ENCODE results near the gene SLC2A2.
A peak's percentile ranks its signal among the peaks of the same experiment; 100 is the strongest.

Gene SLC2A2

DNA sequence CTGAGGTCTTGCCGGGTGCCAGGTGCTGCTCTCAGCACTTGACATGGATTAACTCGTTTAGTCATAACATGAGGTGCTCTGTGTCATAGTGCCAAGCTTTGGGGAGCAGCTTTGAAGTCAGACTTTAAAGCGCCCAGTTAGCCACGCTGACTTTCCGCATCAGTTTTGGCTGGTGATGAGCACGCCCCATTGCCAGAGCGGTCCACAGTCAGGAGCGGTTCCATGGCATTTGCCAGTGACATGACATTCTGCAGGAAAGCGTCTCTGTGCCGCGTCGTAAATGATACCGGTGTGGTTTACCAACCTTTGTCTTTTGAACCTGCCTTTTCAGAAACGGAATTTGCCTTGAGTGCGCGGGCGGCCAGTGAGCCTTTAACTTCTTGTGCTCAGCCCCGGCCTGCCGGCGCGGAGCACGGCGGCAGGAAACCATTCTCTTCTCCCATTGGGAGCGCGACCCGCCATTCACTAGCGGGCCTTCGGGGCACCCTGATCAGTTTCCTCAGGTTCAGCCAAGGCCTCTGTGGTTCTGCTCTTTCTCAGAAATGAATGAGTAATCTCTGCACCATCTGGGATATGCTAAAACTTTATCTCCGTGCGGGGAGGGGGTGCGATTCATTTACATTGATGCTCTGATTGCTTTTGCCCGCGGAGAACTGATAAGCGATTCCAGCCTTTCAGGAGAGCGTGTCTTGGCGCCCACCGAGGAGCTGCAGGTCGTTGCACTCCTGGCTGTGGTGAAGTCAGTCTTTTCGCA, 1.7 kb upstream of the SLC2A2 start:
- DNase-seq = peak in 1 of 5 donors; percentile 71

DNA sequence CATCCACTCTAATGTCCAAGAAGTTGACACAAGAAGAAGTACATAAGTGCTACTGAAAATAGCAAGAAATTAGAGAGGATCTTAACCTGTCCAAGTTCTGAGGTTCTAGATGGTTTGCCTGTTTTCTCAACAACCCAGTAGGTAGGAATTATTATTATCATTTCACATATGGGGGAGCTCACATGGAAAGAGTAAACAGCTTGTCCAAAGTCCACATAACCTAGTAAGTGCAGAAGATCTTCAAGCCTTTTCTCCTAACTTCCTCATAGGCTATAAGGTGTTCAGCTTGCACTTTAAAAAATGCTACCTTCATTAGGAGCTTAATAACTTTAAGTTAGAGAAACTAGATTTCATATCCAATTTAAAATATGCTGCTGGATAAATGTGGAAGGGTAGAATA, 3.0 kb downstream of the SLC2A2 start:
- DNase-seq = no peak

DNA sequence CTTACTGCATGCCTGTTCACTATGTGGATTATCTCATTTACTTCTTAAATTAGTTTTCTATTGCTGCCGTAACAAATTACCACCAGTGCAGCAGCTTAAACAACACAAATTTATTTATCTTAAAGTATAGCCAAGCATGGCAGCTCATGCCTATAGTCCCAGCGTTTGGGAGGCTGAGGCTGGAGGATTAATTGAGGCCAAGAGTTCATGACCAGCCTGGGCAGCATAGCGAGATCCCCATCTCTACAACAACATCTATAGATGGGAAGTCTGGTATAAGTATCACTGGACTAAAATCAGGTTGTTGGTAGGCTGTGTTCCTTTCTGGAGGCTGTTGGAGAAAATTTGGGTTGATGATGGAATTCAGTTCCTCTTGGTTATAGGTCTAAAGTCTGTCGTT, 5.1 kb downstream of the SLC2A2 start:
- no peak for DNase-seq

DNA sequence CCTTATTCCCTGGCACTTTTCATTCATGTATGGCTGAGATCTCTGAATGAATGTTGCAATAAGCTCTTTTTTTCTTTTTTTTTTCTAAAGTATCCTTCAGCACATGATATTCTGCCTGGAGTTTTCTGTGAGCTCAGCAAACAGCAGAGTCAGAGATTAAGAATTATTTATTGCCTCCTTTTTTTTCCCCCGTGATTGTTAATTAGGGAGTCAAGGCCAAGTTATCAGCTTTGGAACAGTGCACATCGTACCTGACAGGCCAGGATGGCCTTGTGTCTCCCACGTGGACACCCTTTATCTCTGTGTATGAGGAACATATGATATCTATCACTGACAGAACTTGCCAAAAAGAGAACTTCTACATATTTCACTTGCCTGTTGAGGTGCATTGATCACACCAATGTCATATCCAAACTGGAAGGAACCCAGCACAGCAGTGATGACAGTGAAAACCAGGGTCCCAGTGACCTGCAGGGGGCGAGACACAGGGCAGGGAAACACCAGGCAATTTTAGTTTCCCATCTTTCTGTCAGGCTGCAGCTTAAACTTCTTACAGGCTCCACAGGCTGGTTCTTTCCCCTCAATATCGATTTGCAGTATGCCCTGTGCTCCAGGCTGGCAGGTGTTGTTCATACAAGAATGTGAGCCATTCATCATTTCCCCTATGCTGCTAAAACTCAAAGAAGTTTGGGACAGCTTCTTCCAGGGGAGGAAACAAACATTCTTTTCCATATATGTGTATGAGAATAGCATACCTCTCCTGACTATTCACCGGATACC, 8.2 kb downstream of the SLC2A2 start:
- no peak for DNase-seq

DNA sequence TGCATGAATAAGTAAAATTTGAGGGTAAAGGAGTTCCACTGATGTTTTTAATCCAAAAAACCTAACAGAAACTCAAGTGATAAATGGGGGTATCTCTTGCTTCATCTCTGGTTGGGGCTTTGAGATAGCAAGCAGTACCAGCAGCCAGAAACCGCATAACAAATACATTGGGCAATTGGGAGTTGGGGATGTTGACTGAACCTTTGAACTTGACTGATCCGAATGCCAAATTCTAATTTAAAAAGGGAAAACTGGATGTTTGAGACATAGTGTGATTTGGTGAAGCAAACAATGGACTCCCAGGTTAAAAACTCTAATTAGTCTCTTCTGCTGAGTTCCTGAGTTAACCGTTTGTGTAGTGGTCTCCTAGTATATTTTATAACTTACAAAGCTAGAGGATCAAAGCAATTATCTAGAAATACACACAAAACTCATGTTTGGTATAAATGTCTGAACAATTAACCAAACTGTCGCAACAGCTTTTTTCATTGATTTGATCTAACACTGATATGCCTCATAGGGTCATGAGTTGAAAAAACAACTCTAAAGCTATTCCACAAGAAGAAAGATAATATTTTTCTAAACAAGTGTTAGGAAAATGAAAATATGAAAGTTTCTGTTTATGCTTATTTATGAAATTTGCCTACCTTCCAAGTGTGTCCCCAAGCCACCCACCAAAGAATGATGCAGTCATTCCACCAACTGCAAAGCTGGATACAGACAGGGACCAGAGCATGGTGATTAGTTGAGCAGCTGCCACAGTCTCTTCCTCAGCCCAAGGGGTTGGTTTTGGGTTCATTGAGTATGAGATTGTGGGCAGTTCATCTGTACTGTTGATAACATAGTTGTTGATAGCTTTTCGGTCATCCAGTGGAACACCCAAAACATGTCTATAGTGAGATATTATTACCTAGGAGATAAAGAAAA, 12.4 kb downstream of the SLC2A2 start:
- DNase-seq = no peak

DNA sequence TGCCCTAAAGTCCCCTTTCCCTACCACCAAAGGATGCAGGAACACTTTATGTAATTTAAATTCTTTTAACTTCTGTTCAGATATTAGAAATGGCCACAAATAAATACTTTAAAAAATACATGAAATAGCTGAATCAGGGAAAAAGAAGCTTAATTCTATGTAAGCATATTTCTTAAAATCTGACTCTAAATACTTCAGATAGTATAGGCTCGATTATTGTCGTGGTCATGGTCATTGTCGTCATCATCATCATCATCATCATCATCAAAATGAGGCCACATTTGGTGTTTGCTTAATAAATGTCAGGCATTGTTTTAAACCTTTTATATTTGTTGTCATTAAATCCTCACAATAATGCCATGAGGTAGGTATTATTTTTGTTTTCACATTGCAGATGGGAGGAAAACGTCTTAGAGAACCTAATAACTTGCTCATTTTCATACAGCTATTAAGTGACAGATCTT, 14.6 kb downstream of the SLC2A2 start:
- no peak for DNase-seq

DNA sequence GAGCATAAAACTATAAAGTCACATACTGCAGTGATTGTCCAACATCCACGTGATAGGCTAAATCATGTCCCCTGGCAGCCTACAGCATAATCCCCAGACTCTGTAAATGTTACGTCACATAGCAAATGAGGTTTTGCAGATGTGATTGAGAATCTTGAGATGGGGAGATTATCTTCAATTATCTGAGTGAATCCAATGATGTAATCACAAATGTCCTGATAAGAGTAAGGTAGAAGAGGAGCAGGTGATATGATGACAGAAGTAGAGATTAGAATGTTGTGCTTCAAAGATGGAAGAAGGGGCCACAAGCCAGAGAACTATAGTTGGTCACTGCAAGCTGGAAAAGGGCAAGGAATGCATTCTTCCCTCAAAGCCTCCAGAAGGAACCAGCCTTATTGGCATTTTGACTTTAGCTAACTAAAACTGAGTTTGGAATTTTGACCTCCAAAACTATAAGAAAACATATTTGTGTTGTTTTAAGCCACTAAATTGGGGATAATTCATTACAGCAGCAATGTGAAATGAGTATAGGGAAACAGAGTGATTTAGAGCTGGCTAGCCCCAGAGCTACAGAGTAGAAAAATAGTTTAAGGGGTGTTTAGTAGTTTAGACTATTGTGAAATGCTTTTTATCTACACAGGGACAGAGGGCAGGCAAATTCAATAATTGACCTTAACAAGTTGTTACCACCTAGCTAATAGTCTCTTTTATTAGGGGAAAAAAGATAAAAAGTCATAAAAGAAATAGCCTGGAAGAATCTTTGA, 15.2 kb downstream of the SLC2A2 start:
- DNase-seq = no peak

DNA sequence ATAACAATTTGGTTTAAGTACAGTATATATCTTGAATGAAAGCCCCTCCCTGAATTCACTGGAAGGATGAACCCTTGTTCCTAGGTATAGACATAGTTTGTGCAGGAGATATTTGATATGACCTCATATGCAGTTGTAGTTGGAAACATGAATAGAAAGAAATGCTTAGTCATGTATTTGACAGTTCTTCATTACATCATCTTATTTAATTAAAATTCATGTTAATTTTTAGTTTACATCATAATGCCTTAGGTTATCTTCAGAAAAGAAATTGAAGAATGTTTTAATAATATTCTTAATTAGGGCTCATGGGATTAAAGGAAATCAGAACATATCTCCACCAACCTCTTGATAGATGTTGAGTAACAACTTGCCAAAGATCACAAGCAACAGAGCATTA, 19.2 kb downstream of the SLC2A2 start:
- no peak for DNase-seq

DNA sequence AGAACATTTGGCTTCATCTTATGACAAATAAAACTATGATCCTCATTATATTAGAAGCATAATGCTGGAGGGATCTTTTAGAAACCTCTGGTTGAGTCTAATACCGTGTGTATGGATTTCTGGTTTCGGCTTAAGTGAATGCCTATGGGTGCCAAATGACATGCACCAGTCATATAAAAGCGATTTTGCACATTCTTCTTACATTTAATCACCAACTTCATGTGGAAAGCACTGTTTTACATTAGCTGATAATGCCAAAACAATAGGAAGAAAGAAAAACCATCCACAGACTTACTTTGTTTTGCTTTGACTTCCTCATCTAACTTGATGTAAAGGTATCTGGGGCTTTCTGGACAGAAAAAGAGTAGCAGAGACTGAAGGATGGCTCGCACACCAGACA, 20.9 kb downstream of the SLC2A2 start:
- DNase-seq = no peak

DNA sequence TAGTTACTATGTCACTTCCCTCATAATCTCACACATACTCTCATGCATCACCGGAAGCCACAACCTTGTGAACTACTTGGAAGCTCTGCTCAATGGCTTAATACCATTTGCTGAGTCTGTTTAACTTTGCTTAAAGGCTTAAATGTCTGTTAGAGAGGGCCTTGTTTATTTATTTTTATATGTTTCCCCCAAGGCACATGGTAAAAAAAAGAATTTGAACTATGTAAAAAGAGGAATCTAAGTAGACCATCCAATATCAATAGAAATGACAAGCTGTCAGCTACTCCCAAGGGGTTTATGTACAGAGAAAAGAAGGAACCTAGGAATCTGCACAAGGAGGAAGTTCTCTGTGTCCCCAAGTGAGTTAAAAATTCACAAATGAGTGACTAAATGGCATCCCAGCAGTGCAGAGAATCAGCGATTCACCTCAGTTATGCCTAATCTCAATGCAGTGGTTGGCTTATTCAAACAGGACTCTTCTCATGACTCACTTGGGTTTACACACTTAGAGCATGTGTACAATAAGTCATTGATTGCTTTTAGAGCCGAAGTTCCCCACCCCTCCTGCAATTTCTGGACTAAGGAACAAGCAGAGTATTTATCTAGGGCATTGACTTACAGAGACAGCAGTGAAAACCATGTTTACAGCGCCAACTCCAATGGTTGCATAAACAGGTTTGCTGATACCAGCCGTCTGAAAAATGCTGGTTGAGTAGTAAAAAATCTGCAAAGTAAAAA, 24.4 kb downstream of the SLC2A2 start:
- DNase-seq = no peak

DNA sequence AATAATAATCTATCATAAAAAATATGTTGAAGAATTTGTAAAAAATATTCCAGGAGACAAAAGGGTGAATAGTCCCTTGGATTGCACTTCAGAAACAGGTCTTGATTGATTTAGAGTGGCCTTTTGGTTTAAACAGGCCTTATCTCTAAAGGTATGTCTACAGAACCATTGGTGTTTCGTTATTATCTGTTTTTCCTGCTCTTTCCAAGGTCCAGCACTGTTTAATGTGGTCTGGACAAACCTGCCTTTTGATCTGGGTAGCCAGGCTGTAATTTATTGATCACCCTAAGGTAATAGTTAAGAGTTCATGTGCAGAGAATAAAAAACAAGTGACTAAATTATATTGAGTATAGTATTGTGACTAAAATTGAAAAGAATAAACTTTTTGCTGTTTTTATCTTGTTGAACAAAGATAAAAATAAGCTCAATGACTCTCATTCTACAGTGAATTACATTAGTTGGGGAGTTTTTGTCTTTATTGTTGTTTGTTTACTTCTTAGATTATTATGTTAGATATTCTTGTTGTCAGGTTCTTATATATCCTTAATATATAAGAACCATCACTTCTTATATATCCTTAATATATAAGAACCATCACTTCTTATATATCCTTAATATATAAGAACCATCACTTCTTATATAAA, 25.1 kb downstream of the SLC2A2 start:
- DNase-seq = no peak

DNA sequence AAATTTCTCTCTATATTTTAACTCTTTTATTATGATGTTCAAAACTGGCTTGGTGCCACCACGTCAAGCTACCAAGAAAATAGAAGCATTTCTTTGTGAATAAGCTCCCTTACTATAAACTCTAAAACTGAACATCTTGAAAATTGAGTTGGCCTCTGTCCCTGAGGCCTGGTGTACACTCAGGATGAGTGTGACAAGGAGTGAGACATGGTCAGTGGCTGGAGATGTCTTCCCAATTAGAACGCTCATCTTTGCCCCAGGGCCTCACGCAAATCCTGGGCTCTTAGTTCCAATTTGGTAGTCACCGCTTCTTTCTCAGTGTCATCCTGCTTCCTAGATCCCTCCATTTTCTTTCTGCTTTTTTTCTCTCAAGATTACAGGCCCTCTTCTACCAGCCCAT, 26.2 kb downstream of the SLC2A2 start:
- no peak for DNase-seq

DNA sequence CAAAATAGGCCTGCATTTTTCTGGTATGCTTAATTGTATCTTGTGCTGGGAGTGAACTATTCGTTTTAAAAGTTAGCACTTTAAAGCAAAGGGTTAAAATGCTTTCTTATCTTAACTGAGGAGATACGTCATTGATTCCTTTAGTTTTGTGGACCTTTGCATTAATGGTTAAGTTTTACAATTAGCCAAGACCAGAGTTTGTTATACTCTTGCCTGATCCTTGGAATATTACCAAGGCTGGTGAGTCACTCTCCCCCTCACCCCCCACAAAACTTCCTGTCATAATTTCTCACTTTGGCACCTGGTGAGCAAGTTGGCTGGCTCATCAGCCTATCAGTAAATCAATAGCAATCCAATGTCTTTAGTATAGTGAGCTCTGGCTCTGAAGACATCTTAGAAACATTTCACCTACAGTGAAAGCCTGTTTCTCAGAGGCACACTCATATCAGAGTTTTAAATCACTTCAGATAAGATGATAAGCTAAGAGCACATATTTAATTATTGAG, 26.7 kb downstream of the SLC2A2 start:
- no peak for DNase-seq

DNA sequence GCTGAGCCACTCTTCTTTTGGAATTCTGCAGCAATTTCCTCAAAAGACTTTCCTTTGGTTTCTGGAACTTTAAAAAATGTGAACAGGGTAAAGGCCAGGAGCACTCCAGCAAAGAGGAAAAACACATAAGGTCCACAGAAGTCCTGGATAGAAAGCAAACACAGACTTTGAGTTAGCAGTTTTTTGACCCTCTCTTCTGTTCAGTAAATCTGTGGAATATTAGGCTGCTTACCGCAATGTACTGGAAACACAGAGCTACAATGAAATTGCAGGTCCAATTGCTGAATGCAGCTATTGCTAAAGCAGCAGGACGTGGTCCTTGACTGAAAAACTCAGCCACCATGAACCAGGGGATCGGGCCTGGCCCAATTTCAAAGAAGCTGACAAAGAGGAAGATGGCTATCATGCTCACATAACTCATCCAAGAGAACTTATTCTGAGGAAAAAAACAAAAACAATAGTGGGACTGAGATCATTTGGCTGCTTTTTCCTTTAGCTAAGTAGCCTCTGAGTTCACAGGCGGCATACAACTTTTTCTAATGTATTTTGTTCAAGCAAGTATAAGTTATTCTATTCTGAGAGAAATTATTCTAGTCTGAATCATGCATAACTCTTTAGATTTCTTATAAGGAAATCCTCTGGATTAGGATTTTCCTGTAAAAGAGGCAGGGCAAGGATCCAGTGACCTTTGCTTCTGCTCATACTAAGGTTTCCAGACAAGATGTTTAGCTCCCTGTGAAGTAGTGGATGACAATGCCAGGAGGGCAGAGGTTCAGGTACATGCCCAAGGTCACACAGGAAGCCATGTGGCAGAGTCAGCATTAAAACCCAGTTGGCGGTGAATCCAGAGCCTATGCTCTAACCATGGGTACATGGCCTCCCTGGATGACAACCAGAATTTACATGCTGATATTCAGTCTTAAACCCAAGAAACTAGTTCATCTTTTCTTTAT, 28.3 kb downstream of the SLC2A2 start:
- no peak for DNase-seq

DNA sequence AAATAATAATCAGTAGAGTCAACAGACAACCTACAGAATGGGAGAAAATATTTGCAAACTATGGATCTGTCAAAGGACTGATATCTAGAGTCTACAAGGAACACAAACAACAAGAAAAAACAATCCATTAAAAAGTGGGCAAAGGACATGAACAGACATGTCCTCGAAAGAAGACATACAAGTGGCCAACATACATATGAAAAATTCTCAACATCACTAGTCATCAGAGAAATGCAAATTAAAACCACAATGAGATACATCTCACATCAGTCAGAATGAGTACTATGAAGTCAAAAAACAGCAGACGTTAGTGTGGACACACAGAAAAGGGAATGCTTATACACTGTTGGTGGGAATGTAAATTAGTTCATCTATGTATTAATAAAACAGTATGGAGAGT, 33.7 kb downstream of the SLC2A2 start:
- DNase-seq = no peak

DNA sequence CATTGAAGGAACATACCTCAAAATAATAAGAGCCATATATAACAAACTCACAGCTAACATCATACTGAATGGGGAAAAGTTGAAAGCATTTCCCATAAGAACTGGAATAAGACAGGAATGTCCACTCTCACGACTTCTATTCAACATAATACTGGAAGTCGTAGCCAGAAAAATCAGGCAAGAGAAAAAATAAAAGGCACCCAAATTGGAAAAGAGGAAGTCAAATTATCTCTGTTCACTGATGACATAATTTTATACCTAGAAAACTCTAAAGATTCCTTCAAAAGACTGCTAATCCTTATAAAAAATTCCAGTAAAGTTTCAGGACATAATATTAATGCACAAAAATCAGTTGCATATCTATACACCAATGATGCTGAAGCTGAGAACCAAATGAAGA, 34.9 kb downstream of the SLC2A2 start:
- no peak for DNase-seq

DNA sequence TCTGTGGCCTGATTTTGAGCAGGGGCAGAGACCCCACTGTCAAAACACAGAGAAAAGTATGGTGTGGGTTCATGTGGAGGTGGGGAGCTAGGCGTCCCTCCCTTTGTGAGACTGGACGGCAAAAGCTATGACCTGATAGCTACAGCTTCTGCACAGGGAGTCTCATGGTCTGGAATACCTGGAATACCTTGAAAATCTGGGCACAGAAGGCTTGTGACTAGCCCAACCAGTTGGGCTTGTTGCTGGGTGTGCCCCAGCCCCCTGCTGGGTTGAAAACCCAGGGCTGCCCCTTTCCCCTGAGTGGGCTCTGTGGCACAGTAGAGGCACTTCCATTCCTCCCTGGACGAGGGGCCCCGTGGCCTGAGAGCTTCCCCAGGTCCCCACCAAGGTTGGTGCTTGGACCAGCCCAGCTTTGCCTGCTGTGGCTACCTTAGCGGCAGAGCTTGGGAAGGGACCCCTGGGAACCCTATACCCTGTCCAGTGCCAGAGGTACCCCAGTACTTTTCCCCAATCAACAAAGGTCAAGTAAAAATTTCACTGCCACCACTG, 37.3 kb downstream of the SLC2A2 start:
- DNase-seq = no peak

DNA sequence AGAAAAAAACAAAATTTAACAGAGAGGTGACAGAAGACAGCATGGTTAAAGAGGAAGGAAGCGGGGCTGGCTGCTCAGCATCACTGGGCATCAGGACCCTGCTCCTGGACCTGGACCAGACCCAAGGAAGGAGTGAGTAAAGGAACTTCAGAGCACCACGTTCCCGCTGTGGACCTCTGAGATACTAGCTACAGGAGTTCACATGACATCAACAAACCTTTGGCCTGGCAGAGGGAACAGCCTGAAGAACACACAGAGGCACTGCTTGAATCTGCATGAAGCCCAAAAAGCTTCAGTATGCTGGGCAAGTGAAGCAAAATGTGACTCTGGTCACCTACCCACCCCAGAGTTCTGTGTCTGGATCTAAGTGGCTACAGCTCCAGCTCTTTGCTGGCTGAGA, 38.1 kb downstream of the SLC2A2 start:
- DNase-seq = no peak

DNA sequence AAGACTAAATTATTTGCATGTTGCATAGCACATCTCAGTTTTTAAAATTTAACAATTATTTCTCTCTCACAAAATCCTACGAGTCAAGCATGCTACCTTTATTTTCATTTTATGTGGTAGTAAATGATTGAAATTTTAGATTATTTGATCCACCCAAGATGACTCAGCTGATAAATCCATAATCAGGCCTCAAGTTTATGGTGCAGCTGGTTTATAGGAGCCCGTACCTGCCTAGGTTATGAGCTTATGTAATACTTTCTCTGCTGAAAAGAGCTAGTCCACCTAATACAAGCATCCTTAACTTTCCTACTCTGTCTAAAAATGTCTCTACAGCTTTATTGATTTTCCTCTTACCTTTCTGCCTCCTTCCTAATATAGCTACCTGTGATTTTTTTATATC, 41.2 kb downstream of the SLC2A2 start:
- DNase-seq = no peak
